Trophoblast cell (in vitro differentiated cells and primary cell): ENCODE results near the gene MARK1.
"Not testable (repeated sequence)": the region's sequence is repeated elsewhere in the genome, so short reads cannot be mapped to it uniquely, and the experiment has no call there.

ENCODE experiments used
- DNase-seq, 2 donors: peaks; one replicate each; pipeline ENCODE4 v3.0.0-alpha.2; 2016
- H2AFZ ChIP-seq: 2 replicates; pipeline ENCODE4 v1.6.1; 2013; ENCODE audit warnings: low read length, moderate library complexity, mild to moderate bottlenecking; ENCODE audit not compliant: insufficient read depth, poor library complexity
- H2AK5ac ChIP-seq: 2 replicates; pipeline ENCODE4 v1.6.1; 2013; ENCODE audit warnings: mild to moderate bottlenecking, low read length
- H2BK120ac ChIP-seq: 2 replicates; pipeline ENCODE4 v1.6.1; 2013; ENCODE audit warnings: low read length, mild to moderate bottlenecking, moderate library complexity; ENCODE audit not compliant: insufficient read depth, poor library complexity
- H2BK12ac ChIP-seq: 2 replicates; pipeline ENCODE4 v1.6.1; 2013; ENCODE audit warnings: mild to moderate bottlenecking, low read length, moderate library complexity
- H2BK5ac ChIP-seq: 2 replicates; pipeline ENCODE4 v1.6.1; 2013; ENCODE audit warnings: low read length, low read depth, moderate library complexity, mild to moderate bottlenecking; ENCODE audit not compliant: poor library complexity
- H3K14ac ChIP-seq: 2 replicates; pipeline ENCODE4 v1.6.1; 2013; ENCODE audit warnings: mild to moderate bottlenecking, low read length
- H3K18ac ChIP-seq: 2 replicates; pipeline ENCODE4 v1.6.1; 2013; ENCODE audit warnings: mild to moderate bottlenecking, low read length
- H3K23ac ChIP-seq: 2 replicates; pipeline ENCODE4 v1.6.1; 2013; ENCODE audit warnings: low read length
- H3K27ac ChIP-seq: 2 replicates; pipeline ENCODE4 v1.5.1; 2013; ENCODE audit warnings: low read depth, mild to moderate bottlenecking, inconsistent platforms, low read length, moderate library complexity
- H3K27me3 ChIP-seq: 2 replicates; pipeline ENCODE4 v1.6.1; 2013; ENCODE audit warnings: inconsistent platforms, mild to moderate bottlenecking, low read length, moderate library complexity; ENCODE audit not compliant: insufficient read depth
- H3K36me3 ChIP-seq, 2 experiments: 1 replicate in 1 of 2; 2 replicates in 1 of 2; pipeline ENCODE4 v1.6.1; 2013; ENCODE audit warnings: low read length in 2 of 2, mild to moderate bottlenecking in 2 of 2, moderate library complexity in 1 of 2; ENCODE audit not compliant: insufficient read depth in 2 of 2, control insufficient read depth in 1 of 2
- H3K4ac ChIP-seq: 2 replicates; pipeline ENCODE4 v1.6.1; 2013; ENCODE audit warnings: low read depth, mild to moderate bottlenecking, low read length, moderate library complexity
- H3K4me1 ChIP-seq, 2 experiments: 1 replicate in 1 of 2; 2 replicates in 1 of 2; pipeline ENCODE4 v1.6.1; 2013; ENCODE audit warnings: low read length in 2 of 2, mild to moderate bottlenecking in 2 of 2, moderate library complexity in 1 of 2; ENCODE audit not compliant: insufficient read depth in 2 of 2, control insufficient read depth in 1 of 2
- H3K4me2 ChIP-seq: 2 replicates; pipeline ENCODE4 v1.6.1; 2013; ENCODE audit warnings: inconsistent platforms, mild to moderate bottlenecking, low read length, moderate library complexity
- H3K4me3 ChIP-seq: 2 replicates; pipeline ENCODE4 v1.5.1; 2013; ENCODE audit warnings: mild to moderate bottlenecking, low read depth, low read length, inconsistent platforms
- H3K79me1 ChIP-seq: one replicate; pipeline ENCODE4 v1.6.1; 2013; ENCODE audit warnings: low read length
- H3K79me2 ChIP-seq: 2 replicates; pipeline ENCODE4 v1.6.1; 2013; ENCODE audit warnings: low read length, mild to moderate bottlenecking; ENCODE audit not compliant: control insufficient read depth, insufficient read depth, poor library complexity
- H3K9ac ChIP-seq: 2 replicates; pipeline ENCODE4 v1.6.1; 2013; ENCODE audit warnings: mild to moderate bottlenecking, low read length
- H3K9me3 ChIP-seq: 2 replicates; pipeline ENCODE4 v1.6.1; 2013; ENCODE audit warnings: low read depth, mild to moderate bottlenecking, control low read depth, inconsistent platforms, low read length; ENCODE audit not compliant: insufficient read depth
- H4K12ac ChIP-seq: 2 replicates; pipeline ENCODE4 v1.6.1; 2013; ENCODE audit warnings: low read depth, mild to moderate bottlenecking, low read length, moderate library complexity
- H4K8ac ChIP-seq: 2 replicates; pipeline ENCODE4 v1.6.1; 2013; ENCODE audit warnings: low read depth, mild to moderate bottlenecking, low read length, moderate library complexity
- H4K91ac ChIP-seq: one replicate; pipeline ENCODE4 v1.6.1; 2013; ENCODE audit warnings: low read depth, mild to moderate bottlenecking, low read length, moderate library complexity
- whole genome bisulfite sequencing: extraction: QIAGEN DNeasy Blood & Tissue Kit; methylation state at CpG from one replicate; pipeline ENCODE4 v1.1.7; 2013; ENCODE audit warnings: missing lambda C conversion rate; ENCODE audit not compliant: insufficient read length, insufficient coverage; ENCODE audit errors: extremely low coverage; 5-methylcytosine and 5-hydroxymethylcytosine counted together

Gene MARK1

DNA sequence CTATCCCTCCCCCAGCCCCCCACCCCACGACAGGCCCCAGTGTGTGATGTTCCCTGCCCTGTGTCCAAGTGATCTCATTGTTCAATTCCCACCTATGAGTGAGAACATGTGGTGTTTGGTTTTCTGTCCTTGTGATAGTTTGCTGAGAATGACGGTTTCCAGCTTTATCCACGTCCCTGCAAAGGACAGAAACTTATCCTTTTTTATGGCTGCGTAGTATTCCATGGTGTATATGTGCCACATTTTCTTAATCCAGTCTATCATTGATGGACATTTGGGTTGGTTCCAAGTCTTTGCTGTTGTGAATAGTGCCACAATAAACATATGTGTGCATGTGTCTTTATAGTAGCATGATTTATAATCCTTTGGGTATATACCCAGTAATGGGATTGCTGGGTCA lies 77.7 kb downstream of the MARK1 start:
- H4K91ac ChIP-seq, H2BK12ac ChIP-seq, H2AFZ ChIP-seq, H3K79me1 ChIP-seq, H3K18ac ChIP-seq, H3K36me3 ChIP-seq, H3K14ac ChIP-seq, H2AK5ac ChIP-seq, H3K4me3 ChIP-seq, H3K79me2 ChIP-seq, H3K4ac ChIP-seq, H2BK120ac ChIP-seq, H4K8ac ChIP-seq, H3K9me3 ChIP-seq, H2BK5ac ChIP-seq, H3K27me3 ChIP-seq, H3K4me1 ChIP-seq, H3K9ac ChIP-seq, H3K27ac ChIP-seq, DNase-seq, H4K12ac ChIP-seq, H3K4me2 ChIP-seq, H3K23ac ChIP-seq: not testable (repeated sequence)
- no CpG with 5 or more reads among the region's 4 CpGs for WGBS

DNA sequence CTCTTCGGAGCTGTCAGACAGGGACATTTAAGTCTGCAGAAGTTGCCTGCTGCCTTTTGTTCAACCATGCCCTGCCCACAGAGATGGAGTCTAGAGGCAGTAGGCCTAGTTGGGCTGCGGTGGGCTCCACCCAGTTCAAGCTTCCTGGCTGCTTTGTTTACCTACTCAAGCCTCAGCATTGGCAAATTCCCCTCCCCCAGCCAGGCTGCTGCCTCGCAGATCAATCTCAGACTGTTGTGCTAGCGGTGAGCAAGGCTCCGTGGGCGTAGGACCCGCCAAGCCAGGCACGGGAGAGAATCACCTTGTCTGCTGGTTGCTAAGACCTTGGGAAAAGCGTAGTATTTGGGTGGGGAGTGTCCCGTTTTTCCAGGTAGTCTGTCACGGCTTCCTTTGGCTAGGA lies 83.2 kb downstream of the MARK1 start:
- no CpG with 5 or more reads among the region's 11 CpGs for WGBS

DNA sequence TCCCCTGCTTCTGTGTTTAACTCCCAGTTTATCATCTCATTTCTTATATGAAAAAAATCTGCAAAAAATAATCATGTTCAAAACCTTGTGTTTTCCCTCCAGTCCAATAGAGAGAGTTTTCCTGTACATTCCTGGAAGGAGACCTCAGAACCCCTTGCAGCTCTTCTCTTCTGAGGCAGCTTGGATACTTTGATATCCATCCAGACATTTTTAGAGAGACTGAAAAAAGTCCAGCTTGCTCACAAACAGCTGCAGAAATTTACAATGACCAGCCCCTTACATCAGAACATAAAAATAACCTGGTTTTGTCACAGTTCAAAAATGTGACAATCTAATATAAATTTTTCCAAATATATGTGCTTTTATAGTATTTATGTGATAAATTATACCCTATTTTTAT lies 88.9 kb downstream of the MARK1 start:
- Histone ChIP-seq H3K27ac (no peak overlapping the region), H3K23ac (no peak overlapping the region), H2AK5ac (no peak overlapping the region), H2BK12ac (no peak overlapping the region), H2BK5ac (no peak overlapping the region), H4K8ac (no peak overlapping the region), H3K79me1 (no peaks in the 10 kb centered on the region), H3K9me3 (no peaks in the 10 kb centered on the region), H3K4me3 (no peak overlapping the region), H3K14ac (no peak overlapping the region), H3K9ac (no peak overlapping the region), H2BK120ac (no peak overlapping the region), H4K12ac (no peak overlapping the region), H2AFZ (no peak overlapping the region), H3K27me3 (no peaks in the 10 kb centered on the region), H3K18ac (no peak overlapping the region), H3K4me1 (no peaks in the 10 kb centered on the region), H4K91ac (no peak overlapping the region), H3K36me3 (peaks cover 0 to 1% of the 10 kb centered on the region in 2 experiments), H3K4ac (no peak overlapping the region), H3K4me2 (no peak overlapping the region), H3K79me2 (no peaks in the 10 kb centered on the region)
- no peak for DNase-seq

More for the DNA sequence above, 83.2 kb downstream of the MARK1 start:
- not testable (repeated sequence) for H3K4ac ChIP-seq, H2AK5ac ChIP-seq, H3K4me1 ChIP-seq, H2AFZ ChIP-seq, H3K14ac ChIP-seq, H3K27me3 ChIP-seq, H3K79me2 ChIP-seq, H2BK12ac ChIP-seq, H3K9me3 ChIP-seq, H3K23ac ChIP-seq, DNase-seq, H2BK5ac ChIP-seq, H3K18ac ChIP-seq, H4K12ac ChIP-seq, H3K27ac ChIP-seq, H3K4me3 ChIP-seq, H4K8ac ChIP-seq, H3K36me3 ChIP-seq, H2BK120ac ChIP-seq, H3K9ac ChIP-seq, H3K4me2 ChIP-seq, H4K91ac ChIP-seq, H3K79me1 ChIP-seq

DNA sequence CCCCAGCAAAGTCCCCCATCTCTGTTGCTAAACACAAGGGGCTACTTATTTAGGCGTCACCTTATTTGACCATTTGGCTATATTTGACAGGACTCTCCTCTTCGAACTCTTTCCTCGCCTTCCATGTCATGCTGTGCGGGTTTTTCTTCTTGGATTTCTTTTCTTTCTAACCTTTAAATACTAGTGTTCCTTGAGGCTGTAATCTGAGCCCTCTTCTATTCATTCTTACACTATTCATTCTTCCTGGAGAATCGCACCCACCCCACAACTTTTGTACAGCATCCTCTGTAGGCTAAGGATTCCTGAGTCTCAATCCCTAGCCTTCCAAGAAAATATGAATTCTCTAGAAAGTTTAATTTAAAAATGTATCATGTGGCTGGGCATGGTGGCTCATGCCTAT lies 100.5 kb downstream of the MARK1 start:
- H3K27me3 ChIP-seq = no peaks in the 10 kb centered on the region

More for the DNA sequence above, 100.5 kb downstream of the MARK1 start:
- no peaks in the 10 kb centered on the region for H3K79me2 ChIP-seq
- no peak overlapping the region for H3K9ac ChIP-seq
- H3K4ac ChIP-seq = no peak overlapping the region
- H3K79me1 ChIP-seq = no peaks in the 10 kb centered on the region
- H3K36me3 ChIP-seq = peaks cover 0 to 6% of the 10 kb centered on the region in 2 experiments
- H2BK120ac ChIP-seq = no peak overlapping the region
- no peak overlapping the region for H3K14ac ChIP-seq
- no peaks in the 10 kb centered on the region for H3K9me3 ChIP-seq
- no peak overlapping the region for H3K4me3 ChIP-seq
- H4K8ac ChIP-seq = no peak overlapping the region
- H2BK12ac ChIP-seq = no peak overlapping the region
- DNase-seq = no peak
- no peak overlapping the region for H3K27ac ChIP-seq
- H2AK5ac ChIP-seq = no peak overlapping the region
- WGBS = no CpG with 5 or more reads among the region's 5 CpGs
- H4K91ac ChIP-seq = no peak overlapping the region
- no peak overlapping the region for H2AFZ ChIP-seq
- no peaks in the 10 kb centered on the region for H3K4me1 ChIP-seq
- H3K18ac ChIP-seq = no peak overlapping the region
- H3K23ac ChIP-seq = no peak overlapping the region
- no peak overlapping the region for H3K4me2 ChIP-seq
- H4K12ac ChIP-seq = no peak overlapping the region
- no peak overlapping the region for H2BK5ac ChIP-seq
